Left colon (tissue), 2 donors: ENCODE data around the gene WDFY1. TPM values are rescaled to one million over a fixed set of nuclear protein-coding genes. Genes with fewer than 3 reads are reported as not detected.

ENCODE experiments used
- ATAC-seq: fragments of 200-7000 bp; cut with Tn5 transposase; one replicate; pipeline ENCODE4 v1.9.1; 2020; ENCODE audit warnings: mild to moderate bottlenecking, moderate library complexity
- DNase-seq, 2 donors: peaks; one replicate each; pipeline ENCODE4 v3.0.0-alpha.2; 2020
- intact Hi-C, 2 donors: fragments of 100-400 bp; cut with DNase I in 1 of 2; cut with micrococcal nuclease in 1 of 2; formaldehyde crosslinking; loops; one replicate each; pipeline versions ENCODE4 v1.11.2 to v1.14.0; 2022; cut with DNase I, micrococcal nuclease
- long read RNA-seq: library from polyadenylated mRNA; unstranded; transcript quantifications from one replicate; pipeline ENCODE4 v2.0.0, GENCODE V29; 2021
- total RNA-seq, 2 donors: library from RNA; stranded (reverse); fragmentation: NEBNext Ultra II Directional; extraction: Animal tissue kit (Norgen Biotek cat#: 25700); gene quantifications; one replicate each; pipeline ENCODE4 v1.2.1, GENCODE V29; 2021
- donor health status: DM: no; HTN: no; CAD: no.
- donor health status: DM: yes; HTN: yes; CAD: no.

The WDFY1 gene, protein sequence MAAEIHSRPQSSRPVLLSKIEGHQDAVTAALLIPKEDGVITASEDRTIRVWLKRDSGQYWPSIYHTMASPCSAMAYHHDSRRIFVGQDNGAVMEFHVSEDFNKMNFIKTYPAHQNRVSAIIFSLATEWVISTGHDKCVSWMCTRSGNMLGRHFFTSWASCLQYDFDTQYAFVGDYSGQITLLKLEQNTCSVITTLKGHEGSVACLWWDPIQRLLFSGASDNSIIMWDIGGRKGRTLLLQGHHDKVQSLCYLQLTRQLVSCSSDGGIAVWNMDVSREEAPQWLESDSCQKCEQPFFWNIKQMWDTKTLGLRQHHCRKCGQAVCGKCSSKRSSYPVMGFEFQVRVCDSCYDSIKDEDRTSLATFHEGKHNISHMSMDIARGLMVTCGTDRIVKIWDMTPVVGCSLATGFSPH
- total RNA-seq = 10 to 100 TPM; 67.7 to 73.4 TPM
- long read RNA-seq, full-length matches to known transcripts = 25 of 48 reads
- long read RNA-seq, partial matches to known transcripts = 4 of 48 reads
- long read RNA-seq, other reads (novel, unspliced or antisense) = 19 of 48 reads

- DNase-seq (peak; percentile 88 to 91), ATAC-seq (peak; percentile 78)
- intact Hi-C loops = no loop called here
These were observed at the start of gene WDFY1 for GRCh38 chr2:223944703-223945531. Gene WDFY1, minus strand, starts transcription at chr2:223945335. Its CDS starts 51 bp downstream, at chr2:223945284.

GRCh38 chr2:223994562-223995162 lies 49.5 kb upstream of the WDFY1 start:
- DNase-seq (no peak), ATAC-seq (peak; percentile 63)
- intact Hi-C loops = loop anchor here (5.0 to 10.0 kb wide), 2 partner anchors 288 to 290 kb away; no protein-coding TSS in a partner anchor

DNA sequence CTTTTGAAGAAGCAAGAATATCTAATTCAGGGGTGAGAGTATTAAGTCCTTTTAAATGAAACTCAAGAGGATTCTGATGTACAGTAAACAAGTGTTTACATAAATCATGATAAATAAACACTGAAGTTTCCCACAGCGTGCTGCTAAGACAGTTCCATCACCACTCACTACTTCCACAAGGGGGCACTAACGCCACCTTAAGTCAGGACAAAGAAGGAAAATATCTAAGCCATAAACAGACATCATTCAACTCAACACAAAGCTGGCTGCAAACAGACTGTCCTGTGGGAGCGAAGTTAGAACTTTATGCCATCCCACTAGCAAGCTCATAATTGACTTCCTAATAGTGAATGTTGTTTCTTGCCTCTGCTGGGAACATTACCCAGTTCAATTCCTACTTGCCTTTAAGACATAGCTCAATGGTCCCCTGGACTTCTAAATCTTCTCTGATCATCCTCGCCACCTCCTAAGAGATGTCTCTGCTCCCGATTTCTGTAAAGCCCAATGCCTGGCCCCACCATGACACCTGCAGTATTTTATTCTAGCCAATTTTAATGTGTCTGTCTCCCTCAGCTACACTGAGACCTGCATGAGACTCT lies 48.6 kb upstream of the WDFY1 start:
- intact Hi-C loops = loop anchor here (5.0 to 10.0 kb wide), 2 partner anchors 289 to 291 kb away; no protein-coding TSS in a partner anchor
- DNase-seq (peak; percentile 50 to 78), ATAC-seq (peak; percentile 87)

DNA sequence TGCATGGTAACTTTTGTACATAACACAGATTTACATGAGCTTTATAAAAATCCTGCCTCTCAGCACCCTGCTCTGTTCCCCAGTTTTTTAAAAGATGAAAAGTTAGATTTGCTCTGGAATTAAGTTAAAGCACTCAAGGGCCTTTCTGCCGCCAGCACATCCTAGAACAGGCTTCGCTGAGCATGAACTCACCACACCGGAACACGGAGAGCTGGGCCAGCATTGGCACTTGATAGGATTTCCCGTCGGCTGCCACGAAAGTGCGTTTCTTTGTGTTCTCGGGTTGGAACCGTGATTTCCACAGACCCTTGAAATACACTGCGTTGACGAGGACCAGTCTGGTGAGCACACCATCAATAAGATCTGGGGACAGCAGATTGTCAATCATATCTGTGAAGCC lies 46.5 kb upstream of the WDFY1 start:
- ATAC-seq (no peak), DNase-seq (no peak)
- intact Hi-C loops = loop anchor here (5.0 to 10.0 kb wide), 2 partner anchors 291 to 293 kb away; no protein-coding TSS in a partner anchor

GRCh38 chr2:223989856-223990232 lies 44.7 kb upstream of the WDFY1 start:
- DNase-seq (no peak), ATAC-seq (no peak)
- intact Hi-C loops = loop anchor here (5.0 to 10.0 kb wide), 2 partner anchors 292 to 295 kb away; no protein-coding TSS in a partner anchor

DNA sequence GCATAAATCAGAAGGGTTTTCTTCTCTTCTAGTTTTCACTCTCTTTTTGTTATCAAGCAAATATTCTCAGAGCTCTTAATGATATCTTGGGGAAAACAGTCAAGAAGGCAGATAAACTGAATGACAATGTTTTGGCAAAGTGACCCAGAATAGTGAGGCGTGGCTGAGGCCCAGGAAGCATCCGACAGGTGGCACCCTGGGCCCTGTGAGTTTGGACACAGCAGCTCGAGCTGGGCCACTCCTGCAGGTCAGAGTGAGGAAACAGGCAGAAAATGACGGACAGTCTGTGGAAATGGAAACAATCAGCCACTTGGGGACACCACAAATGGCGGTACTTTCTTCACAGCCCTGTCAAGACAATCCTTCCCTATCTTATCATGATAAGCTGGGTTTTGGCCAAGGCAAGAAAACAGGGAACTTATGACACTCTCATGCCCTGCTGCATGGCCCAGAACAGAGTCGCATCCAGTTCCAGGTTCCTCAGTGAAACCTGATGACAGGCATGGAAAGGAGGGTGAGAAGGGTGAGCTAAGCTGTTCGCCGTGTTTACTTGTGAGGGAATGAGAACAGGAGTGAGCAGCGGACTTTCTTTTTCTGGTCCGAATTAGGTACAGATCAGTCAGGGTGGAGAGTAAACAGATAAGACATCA lies 44.2 kb upstream of the WDFY1 start:
- intact Hi-C loops = no loop called here
- ATAC-seq (peak; percentile 94), DNase-seq (peak in 1 of 2 donors; percentile 70)

DNA sequence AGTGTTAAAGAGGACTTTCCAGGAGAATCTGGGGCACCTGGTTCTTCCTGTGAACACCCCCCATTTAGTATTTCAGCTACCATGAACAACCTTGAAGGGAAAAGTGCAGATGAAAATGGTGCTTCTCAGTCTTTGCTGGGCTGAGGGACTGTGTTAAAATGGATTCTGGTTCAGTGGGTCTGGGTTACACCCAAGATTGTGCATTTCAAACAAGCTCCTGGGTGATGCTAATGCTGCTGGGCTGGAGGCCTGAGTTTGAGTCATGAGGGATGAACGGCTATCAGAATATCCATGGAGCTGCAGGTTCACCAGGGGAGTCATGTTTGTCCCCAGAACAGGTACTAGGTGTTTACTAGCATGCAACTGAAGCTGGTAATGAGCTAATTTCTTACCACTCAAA lies 36.1 kb upstream of the WDFY1 start:
- no peak for ATAC-seq
- DNase-seq = no peak
- intact Hi-C loops = no loop called here

DNA sequence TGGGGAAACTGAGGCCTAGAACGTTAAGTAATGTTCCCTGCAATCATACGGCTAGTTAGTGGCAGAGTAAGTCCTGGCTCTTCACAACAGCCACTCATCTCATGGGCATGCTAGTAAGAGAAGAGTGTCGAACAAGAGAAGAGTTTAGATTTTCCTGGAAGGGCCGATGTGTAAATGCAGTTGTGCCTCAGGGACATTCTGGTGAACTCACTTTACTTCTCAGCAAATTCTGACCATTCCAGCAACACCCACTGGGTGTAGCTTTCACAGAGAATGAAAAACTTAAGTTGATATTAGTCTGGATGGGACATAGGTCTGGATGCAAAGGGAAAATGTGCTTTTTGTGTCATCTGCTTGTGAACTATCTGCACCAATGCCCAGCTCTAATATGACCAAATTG lies 35.7 kb upstream of the WDFY1 start:
- DNase-seq = no peak
- intact Hi-C loops = no loop called here

DNA sequence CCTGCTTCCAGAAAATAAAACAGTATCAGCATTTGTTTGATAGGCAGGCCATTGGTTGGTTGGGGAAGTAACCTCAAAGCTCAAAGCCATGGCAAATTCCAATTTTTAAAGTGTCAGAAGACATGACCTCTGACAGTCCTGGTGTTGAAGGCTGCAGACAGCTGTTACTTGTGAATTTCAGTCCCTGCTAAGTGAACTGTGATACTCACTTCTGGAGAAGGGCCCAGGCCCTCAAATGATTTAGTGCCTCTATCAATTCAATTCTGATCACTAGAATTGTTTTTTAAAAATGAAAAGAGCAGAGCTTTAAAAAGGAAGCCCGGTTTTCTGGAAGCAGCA lies 35.2 kb upstream of the WDFY1 start:
- DNase-seq = no peak
- no peak for ATAC-seq
- intact Hi-C loops = no loop called here

More for the DNA sequence above, 35.7 kb upstream of the WDFY1 start:
- no peak for ATAC-seq

GRCh38 chr2:223979730-223980396 lies 34.7 kb upstream of the WDFY1 start:
- no peak for DNase-seq
- ATAC-seq = no peak
- intact Hi-C loops = no loop called here

- DNase-seq (no peak), ATAC-seq (no peak)
- intact Hi-C loops = no loop called here
These were observed 33.3 kb upstream of the WDFY1 start for GRCh38 chr2:223978451-223978850.

GRCh38 chr2:223976635-223977226 lies 31.6 kb upstream of the WDFY1 start:
- intact Hi-C loops = no loop called here

GRCh38 chr2:223973606-223974005 lies 28.5 kb upstream of the WDFY1 start:
- intact Hi-C loops = loop anchor here in 1 of 2 donors (5.0 kb wide), 1 partner anchor 309 kb away; no protein-coding TSS in a partner anchor
- no peak for ATAC-seq
- no peak for DNase-seq

More at GRCh38 chr2:223976635-223977226, 31.6 kb upstream of the WDFY1 start:
- DNase-seq (no peak), ATAC-seq (no peak)

DNA sequence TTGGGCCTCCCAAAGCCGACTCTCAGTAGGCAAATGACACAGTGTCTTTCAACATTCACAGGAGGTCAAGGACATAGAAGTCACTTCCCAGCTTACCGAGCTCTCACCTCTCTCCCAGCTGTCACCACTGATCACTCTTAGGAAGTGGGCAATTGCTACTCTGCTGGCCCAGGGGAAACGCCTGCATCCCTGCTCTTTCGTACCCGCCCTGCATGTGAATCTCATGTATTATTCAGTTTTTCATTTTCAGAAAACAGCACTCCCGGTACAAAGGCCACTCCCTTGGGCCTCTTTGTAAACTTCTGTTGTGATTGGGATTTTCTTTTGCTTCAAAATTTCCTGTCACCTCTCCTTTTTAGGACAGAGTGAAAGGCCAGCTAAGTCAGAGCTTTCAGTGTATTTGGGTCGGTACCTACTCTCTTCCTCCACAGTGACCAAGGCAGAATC lies 27.5 kb upstream of the WDFY1 start:
- intact Hi-C loops = loop anchor here in 1 of 2 donors (5.0 kb wide), 1 partner anchor 310 kb away; no protein-coding TSS in a partner anchor
- peak; percentile 26 for ATAC-seq
- DNase-seq = no peak

DNA sequence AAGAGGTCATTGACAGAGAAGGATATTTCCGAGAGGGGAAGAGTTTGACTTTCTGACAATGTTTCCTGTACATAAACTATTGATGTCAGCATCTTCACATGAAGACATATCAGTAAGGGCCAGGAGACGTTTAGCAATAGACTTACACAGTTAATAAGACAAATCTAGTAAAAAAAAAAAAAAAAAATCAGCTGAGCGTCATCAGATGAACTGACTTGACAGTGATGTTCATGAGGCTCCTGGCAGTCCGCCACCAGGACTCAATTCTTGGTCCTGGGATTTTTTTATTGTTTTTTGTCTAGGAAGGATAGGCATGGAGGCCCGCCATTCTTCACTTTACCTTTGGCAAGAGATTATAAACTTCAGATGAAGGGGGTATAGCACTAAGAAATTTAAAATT lies 26.6 kb upstream of the WDFY1 start:
- no peak for ATAC-seq
- DNase-seq = no peak
- intact Hi-C loops = loop anchor here in 1 of 2 donors (5.0 kb wide), 1 partner anchor 311 kb away; no protein-coding TSS in a partner anchor

DNA sequence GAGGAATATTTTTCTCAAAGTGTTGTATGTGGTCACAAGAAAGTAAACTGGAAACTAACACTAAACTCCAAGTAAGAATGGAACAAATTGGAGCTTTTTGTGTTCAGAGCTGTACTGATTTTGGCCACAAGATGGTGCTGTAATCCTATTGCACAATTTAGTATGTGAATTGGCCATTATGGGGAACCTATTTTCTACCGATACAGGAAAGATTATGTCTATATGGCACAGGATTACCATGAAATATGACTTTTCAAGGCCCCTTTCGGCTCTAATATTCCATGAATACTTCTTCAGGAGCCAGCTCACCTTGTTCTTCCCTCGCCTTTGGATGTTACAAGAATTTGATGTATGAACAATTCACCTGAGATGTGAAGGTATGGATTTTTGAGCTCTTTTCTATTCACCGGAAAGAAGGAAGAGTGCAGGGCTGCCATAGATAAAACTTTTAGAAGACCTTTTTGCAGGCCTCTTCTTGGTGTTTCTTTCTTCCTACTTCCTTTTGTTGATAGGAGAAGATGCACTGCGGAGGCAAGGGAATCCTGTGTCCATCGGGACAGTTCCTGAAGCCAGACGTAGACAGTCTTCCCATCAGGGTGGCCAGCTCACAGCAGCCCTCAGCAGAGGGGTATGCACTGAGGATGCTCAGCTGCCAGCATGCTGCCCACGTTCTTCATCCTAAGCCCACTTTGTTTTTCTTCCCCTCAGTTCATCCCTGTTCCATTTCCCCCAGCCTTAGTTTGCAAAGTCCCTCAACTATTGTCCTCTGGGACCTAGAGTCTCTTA lies 25.4 kb upstream of the WDFY1 start:
- intact Hi-C loops = loop anchor here in 1 of 2 donors (5.0 kb wide), 1 partner anchor 312 kb away; no protein-coding TSS in a partner anchor
- peak; percentile 58 for ATAC-seq
- DNase-seq = peak in 1 of 2 donors; percentile 38
